GM21390 (cell line): ENCODE data around the gene MRPS10.
"Not testable (repeated sequence)": the region's sequence is repeated elsewhere in the genome, so short reads cannot be mapped to it uniquely, and the experiment has no call there.

ENCODE experiments used
- ATAC-seq: cut with Tn5 transposase; IDR thresholded peaks from one replicate; pipeline ENCODE4 v1.9.1; 2021; ENCODE audit not compliant: unreplicated experiment

MRPS10 gene

DNA sequence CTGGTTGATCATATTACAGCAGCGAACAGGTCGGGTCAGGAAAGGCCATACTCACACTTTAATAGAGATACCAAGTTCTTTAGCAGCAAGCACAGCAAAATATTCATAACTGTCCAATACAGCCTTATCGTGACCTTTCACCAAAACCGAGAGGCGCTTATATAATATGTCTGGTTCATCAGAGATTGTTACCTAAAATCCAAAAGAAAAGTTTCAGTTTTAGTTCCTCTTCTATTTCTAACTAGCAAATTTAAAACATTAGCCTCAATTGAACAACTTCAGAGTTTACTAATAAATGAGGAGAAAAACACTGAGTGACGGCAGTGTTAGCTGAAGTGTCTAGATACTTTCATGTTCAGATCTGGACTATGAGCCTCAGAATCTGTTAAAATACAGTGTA, 5.9 kb downstream of the MRPS10 start:
- ATAC-seq = peak; percentile 55

DNA sequence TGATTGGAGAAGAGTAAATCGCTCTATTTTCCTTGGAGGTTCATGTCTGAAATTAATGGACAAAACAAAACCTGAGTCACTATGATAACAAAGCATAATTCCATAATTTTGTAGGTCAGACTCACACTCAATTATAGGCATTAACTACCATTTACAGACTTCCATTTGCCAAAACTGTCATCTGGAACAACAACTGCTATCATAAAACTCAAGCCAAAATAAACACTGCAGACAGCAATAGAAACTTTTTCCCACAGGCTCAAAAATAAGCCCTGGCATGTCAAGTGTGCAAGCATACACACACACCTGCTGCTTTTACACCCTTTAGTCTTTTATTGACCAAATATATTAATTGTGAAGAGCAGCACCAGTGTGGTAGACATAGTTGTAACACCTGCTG, 7.1 kb downstream of the MRPS10 start:
- ATAC-seq = no peak

DNA sequence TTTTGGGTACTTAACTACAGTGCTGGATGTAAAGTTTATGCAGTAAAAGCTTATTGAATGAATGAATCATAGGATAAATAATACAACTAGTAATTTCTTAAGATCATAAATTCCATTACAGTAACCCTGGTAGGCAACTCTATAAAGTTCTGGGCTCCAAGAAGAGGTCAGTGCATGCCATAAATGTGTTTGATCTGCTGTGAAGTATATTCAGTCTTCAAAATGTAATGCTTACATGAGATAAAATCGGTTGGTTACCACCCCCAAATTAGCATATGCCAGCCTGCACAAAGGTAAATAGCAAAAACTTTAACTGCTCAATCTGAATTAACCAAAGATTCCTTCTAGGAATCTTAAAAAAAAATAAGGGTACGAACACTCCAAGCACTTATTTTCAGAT, 10.1 kb downstream of the MRPS10 start:
- not testable (repeated sequence) for ATAC-seq

DNA sequence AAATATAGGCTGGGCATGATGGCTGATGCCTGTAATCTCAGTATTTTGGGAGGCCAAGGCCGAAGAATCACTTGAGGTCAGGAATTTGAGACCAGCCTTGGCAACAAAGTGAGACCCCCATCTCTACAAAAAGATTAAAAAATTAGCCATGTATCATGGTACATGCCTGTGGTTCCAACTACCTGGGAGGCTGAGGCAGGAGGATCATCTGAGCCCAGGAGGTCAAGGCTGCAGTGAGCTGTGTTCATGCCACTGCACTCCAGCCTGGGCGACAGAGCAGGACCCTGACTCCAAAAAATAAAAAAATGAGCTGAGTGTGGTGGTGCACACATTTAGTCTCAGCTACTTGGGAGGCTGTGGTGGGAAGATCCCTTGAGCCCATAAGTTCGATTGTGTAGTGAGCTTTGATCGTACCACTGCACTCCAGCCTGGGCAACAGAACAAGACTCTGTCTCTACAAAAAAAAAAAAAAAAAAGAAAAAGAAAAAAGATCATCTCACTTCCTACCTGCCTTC, 12.8 kb downstream of the MRPS10 start:
- ATAC-seq = no peak

DNA sequence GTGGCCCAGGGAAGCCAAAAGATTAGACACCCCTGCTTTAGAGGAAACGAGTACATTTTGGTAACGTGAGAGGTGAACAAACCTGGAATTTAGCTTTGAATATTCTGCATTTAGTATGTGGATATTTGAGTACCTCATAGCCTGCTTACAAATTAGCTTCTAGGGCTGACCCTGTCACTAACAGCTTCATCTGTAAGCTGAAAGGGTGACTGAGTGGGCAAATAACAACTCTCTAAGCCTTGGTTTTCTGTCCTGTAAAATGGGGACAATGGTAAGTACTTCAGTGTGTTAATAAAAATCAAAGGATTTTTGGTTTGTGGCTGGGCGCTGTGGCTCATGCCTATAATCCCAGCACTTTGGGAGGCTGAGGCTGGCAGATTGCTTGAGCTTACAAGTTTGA, 14.5 kb downstream of the MRPS10 start:
- no peak for ATAC-seq

DNA sequence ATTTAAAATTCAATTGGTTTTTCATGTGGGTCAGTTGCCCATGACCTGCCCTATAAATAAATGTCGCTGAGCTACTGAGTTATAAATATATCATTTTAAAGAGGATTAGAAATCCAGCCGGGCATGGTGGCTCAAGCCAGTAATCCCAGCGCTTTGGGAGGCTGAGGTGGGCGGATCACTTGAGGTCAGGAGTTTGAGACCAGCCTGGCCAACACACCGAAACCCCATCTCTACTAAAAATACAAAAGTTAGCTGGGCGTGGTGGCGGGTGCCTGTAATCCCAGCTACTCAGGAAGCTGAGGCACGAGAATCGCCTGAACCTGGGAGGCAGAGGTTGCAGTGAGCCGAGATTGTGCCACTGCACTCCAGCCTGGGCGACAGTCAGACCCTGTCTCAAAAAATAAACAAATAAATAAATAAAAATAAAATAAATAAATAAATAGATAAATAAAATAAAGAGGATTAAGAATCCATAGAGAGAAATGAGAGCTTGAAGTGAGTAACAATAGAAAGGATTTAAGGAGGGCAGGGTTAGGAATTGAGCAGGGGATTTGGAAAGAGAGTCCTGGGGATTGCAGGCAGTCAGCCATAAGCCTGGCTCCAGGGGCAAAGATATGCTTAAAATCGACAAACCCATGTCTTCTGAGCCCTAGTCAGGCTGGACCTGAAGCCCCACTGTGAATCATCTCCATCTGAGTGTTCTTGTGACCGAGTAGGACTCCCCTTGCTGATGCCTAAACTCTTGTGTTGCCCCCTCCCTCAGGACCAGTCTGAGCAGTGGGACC, 15.3 kb downstream of the MRPS10 start:
- ATAC-seq = not testable (repeated sequence)

DNA sequence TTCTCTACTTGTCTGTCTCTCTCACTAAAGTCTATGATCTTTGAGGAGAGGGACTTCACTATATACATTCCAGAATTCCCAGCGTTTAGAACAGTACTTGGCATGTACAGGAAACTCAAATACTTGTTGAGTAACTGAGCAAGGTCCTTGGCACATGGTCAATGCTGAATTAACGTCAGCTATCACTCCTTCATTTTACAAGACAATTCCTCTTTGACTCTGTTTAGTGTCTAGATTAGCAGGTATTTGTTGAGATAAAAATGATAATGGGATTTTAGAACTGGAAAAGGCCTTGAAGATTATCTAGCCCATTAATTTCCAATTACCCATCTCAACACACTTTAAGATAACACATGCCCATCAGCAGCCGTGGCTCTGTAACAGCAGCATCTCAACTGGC, 16.3 kb downstream of the MRPS10 start:
- no peak for ATAC-seq

DNA sequence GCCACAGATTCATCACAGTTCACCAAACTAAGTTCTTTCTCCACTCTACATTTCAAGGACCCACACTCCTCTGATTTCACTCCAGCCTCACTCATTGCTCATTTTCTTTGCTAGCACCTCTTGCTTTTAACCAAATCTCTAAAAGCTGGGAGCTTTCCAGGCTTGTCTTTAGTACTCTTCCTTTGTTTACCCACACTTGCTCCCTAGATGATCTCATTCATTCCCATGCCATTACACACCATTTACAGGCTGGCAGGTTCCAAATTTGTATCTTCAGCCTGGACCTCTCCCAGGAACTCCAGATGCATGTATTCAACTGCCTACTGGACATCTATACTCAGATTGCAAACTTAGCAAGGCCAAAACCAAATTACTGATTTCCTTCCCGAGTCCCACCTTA, 17.6 kb downstream of the MRPS10 start:
- no peak for ATAC-seq

DNA sequence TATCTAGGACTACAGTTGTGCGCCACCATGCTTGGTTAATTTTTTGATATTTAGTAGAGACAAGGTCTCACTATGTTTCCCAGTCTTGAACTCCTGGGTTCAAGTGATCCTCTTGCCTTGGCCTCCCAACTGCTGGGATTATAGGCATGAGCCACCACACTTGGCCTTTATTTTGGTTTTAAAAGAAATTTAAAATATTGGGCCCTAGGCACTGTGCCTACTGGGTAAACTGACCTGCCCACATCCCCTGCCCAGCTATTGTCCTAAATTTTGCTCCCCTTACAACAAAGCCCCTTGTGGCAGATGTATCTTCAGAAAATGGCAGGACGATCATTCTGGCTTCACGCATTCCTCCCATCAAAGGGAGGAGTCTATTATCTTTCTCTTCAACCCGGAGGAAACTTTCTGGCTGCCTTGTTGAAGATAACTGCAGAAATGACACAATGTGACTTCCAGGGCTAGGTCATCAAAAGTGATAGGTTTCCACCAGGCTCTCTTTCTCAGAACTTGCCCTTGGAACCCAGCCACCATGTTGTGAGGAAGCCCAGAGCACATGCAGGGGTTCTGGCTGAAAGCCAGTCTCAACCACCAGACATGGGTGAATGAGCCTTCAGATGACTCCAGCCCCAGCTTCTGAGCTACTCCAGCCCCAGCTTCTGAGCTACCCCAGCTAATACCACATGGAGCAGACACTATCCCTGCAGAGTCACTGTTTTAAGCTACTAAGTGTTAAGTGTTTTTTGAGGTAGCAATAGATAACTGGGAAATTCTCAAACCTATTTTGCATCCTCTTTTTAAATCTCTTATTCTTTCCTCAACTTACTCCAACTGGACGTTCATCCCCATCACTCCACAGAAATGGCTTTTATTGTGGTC, 18.3 kb downstream of the MRPS10 start:
- no peak for ATAC-seq

DNA sequence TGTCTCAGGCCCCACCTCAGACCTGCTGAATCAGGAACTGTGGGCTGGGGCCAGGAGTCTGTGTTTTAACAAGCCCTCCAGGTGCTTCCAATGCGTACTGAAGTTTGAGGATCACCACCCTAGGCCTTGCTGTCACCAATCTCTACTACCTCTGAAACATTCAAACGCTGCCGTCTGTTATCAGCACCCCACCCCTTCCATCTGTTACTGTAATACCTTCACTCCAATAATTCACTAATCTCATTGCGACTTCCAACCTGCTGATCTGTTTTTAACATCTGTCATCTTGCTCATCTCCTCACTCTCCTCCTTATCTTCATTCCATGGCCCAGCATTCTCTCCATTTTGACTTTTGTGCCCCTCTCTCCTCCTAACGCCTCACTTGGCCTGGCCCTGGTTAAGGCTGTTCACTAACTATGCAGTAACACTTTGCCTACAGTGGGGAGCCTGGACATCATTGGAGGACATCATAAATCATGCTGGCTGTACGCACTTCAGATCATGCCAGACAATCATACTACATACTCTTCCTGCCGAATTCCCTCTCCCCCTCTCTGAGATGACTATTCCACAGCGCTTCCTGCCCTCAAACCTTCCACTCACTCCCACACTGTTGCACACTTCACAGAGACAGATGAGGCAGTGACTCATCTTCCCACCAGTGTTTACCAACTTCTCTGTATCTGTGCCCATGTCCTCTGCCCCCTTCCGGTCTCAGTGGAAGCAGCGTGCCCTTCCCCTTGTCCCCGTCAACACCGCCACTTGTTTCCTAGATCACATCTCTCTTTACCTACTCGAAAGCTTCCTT, 19.9 kb downstream of the MRPS10 start:
- no peak for ATAC-seq

DNA sequence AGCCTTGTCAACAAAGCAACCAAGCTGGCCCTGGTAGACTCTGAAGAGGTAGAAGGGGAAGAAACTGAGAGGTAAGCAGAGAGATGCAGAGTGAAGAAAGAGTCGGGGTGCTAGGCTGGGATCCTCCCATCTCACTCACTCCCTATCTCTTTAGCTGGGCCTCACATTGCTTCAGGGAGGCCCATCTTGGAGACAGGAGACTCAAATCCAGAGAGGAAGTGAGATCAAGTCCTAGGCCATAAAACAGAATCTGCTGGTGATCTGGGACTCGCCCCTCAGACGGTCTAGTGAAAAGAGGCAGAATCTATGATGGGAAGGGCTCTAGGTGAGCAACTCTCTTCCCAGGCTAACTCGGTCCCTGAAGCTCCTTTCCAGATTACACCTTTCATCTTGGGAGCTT, 22.2 kb downstream of the MRPS10 start:
- no peak for ATAC-seq

DNA sequence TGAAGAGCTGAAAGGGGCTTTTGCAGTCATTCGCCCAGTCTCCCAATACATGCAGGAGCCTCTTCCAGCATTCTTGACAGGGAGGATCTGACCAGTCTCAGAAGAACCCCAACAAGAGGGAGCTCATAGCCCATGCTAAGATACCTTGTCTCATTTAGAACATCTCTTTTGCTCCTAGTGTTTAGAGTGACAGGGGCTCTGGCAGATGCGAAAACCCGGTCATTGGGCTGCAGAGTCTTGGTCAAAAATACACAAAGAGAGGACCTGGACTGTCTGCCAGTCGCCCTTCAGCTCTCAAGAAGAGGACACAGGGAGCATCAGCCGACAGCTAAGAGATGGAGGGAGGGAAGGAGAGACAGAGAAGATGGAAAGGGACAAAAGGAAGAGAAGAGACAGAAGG, 23.6 kb downstream of the MRPS10 start:
- ATAC-seq = no peak

DNA sequence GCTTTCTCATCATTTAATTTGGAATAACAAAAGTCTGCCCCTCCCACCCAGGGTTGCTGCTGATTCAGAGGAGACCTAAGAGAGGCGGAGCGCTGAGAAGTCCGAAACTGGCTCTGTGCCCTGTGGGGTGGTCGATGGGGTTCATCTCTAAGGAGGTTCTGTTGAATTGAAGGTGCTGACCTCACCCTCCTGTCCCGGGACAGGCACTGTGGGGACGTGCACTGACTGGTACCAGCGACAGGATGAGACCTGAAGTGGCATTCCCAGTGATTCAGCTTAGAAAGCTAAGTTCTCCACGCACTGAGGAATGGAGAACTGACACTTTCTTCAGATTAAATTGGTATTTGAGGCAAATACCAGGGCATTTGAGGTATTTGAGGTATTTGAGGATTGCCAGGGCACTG, 24.2 kb downstream of the MRPS10 start:
- ATAC-seq = no peak

DNA sequence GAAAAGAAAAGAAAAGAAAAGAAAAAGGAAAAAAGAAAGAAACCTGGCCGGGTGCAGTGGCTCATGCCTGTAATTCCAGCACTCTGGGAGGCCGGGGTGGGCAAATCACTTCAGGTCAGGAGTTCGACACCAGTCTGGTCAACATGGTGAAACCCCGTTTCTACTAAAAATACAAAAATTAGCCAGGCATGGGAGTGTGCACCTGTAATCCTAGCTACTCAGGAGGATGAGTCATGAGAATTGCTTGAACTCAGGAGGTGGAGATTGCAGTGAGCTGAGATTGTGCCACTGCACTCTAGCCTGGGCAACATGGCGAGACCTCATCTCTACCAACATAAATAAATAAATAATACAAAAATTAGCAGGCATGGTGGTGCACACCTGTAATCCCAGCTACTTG, 25.3 kb downstream of the MRPS10 start:
- not testable (repeated sequence) for ATAC-seq

DNA sequence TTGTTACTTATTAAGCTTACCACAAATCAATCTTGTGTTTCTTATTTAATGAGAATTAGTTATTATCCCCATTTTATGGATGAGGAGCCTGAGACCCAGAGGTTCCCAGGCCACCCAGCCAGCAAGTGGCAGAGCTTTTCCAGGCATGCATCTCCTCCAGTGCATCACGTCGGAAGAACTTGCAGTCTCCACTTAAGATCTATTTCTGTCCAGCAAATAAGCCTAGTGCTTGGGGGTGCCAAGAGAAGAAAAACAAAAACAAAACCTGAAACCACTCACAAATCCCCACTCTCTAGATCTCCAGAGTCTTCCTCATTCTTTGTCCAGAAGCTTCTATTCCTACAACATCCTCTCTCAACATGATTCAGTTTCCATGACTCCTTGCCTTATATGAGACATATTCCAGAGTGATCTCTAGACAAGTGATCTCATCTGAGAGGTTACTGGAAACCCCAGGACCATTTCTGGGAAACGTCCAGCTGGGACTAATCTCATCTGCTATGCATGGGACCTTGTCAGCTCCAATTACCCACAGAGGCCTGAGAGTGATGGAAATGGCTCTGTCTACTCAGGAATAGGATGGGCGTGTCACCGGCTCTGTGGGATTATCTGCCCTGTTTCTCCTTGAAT, 27.0 kb downstream of the MRPS10 start:
- no peak for ATAC-seq

DNA sequence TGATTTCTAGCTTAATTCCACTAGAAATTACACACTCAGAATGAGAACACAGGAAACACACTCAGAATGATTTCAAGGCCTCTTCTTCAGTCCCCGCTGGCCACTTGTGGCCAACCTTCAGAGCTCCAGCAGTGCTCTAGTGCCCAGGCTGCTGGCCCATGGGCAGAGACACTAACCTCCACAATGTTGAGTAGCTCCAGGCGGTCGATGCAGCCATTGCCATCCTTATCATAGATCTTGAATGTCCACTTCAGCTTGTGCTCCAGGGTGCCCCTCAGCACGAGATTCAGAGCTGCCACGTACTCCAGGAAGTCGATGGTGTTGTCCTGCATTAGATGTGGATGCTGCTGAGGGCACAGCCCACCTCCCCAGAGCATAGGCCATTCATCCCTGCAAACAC, 29.3 kb downstream of the MRPS10 start:
- no peak for ATAC-seq

DNA sequence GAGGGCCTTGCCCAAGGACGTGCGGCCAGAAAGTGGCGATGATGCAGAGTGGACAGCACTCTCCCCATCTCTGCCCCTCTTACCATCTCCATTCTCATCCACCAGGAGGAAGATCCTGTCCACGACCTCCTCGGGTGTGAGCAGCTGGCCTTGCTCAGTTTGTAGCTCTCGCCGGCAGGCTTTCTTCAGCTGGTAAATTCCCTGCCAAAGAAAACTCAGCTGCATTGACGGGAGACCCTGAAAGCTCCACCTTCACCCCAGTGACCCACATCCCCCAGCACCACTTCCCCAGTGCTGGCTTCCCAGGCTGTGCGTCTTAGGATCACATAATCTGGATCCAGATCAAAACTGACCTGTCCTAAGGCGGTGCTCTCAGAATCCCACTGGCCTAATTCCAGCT, 32.1 kb downstream of the MRPS10 start:
- no peak for ATAC-seq

DNA sequence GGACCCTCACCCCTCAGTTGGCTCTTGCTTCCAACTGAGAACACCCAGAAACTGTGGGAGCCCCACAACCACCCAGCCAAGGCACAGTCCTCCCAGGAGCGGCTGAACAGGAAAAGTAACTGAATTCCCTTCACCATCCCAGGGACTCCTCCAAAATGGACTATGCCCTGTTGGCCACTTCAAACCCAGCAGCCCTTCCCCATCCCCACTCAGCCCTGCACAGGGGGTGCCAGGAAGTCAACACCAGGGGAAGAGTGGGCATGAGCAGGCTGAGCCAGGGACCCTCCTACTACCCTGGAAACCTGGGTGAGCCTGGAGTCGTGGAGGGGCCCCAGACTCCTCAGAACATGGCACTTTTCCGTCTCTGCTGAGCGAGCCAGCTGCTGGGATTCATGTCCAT, 33.2 kb downstream of the MRPS10 start:
- no peak for ATAC-seq

DNA sequence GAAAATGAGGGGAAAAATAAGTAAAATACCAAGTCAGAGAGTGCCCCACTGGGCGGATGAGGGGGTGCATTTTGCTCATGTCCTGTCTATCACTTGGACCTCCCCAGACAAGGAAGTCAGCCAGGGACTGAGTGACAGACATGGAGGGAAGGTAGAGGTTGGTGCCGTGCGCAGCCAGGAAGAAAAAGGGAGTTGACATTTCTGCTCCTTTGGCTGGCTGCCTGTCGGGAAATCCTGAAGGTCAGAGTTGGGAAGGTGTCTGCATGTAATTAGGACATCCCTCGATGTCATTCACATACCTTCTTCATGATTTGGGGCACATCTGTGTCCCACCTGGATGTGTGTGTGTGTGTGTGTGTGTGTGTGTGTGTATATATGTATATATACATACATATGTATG, 35.6 kb downstream of the MRPS10 start:
- ATAC-seq = no peak

DNA sequence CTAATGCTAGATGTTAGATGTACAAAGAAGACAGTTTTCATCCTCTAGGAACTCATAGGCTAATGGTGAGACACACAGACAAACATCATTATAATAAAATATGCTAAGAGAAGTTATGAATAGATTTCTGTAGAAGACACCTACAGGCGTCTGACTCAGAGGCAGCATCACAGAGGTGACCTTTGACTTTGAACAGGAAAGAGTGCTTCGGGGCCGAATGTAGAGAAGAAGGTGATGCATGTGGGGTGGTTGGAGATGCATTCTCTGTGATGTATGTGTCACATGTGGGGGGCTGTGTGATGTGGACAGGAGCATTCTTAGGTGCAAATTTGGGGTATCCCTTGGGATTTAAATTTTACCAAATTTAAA, 37.7 kb downstream of the MRPS10 start:
- ATAC-seq = no peak
